OCI-LY3 (cell line): ENCODE measurements around the gene PDHA2.

Experiments used
- CTCF ChIP-seq: fragments of 200-600, 300-600 bp; sonication (generic); IDR thresholded peaks from 2 replicates; pipeline ENCODE4 v1.5.1; 2014; ENCODE audit warnings: antibody characterized with exemption, low read length, low read depth
- EZH2phosphoT487 ChIP-seq: fragments of 200-600 bp; shearing (Covaris generic); IDR thresholded peaks from 2 replicates; pipeline ENCODE4 v1.6.1; 2018; ENCODE audit warnings: antibody characterized with exemption, mixed run types, low read depth

GRCh38 chr4:95835672-95836071, 4.2 kb upstream of the PDHA2 start:
- no peak for TF ChIP-seq EZH2phosphoT487
- peak; percentile 69 for TF ChIP-seq CTCF
